Esophagus squamous epithelium (tissue), 4 donors: ENCODE results near the gene TSPAN9.

Source experiments
- POLR2A ChIP-seq, 4 donors: fragments of 450-650 bp; IDR thresholded peaks; one replicate each; pipeline ENCODE4 v1.6.1; 2017; ENCODE audit warnings: antibody characterized with exemption in 4 of 4, mild to moderate bottlenecking in 4 of 4, moderate library complexity in 3 of 4
- TF ChIP-seq, protein P1 (sequence below), 6 experiments: fragments of 450-650 bp in 4 of 6; fragments of 200-600 bp in 2 of 6; sonication (generic) in 2 of 6; IDR thresholded peaks; one replicate each; pipeline ENCODE4 v1.5.1; 2016 to 2019; ENCODE audit warnings: antibody characterized with exemption in 6 of 6, mild to moderate bottlenecking in 4 of 6, moderate library complexity in 4 of 6

- no peak for TF ChIP-seq POLR2A (IDR thresholded peaks at IDR 0.05)
- TF ChIP-seq, protein P1, sequence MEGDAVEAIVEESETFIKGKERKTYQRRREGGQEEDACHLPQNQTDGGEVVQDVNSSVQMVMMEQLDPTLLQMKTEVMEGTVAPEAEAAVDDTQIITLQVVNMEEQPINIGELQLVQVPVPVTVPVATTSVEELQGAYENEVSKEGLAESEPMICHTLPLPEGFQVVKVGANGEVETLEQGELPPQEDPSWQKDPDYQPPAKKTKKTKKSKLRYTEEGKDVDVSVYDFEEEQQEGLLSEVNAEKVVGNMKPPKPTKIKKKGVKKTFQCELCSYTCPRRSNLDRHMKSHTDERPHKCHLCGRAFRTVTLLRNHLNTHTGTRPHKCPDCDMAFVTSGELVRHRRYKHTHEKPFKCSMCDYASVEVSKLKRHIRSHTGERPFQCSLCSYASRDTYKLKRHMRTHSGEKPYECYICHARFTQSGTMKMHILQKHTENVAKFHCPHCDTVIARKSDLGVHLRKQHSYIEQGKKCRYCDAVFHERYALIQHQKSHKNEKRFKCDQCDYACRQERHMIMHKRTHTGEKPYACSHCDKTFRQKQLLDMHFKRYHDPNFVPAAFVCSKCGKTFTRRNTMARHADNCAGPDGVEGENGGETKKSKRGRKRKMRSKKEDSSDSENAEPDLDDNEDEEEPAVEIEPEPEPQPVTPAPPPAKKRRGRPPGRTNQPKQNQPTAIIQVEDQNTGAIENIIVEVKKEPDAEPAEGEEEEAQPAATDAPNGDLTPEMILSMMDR (IDR thresholded peaks at IDR 0.05): no peak
These were observed 101.6 kb downstream of the TSPAN9 start for GRCh38 chr12:3178671-3179313.
